Adrenal gland (tissue), 5 donors: ENCODE results near the gene SCAPER.

Source experiments
- CTCF ChIP-seq, 6 experiments: fragments of 450-650 bp in 4 of 6; fragments of 200-600 bp in 2 of 6; sonication (generic) in 1 of 6; IDR thresholded peaks; 1 replicate in 5 of 6; 2 replicates in 1 of 6; pipeline versions ENCODE4 v1.5.1 to v1.8.0; 2016 to 2021; ENCODE audit warnings: antibody characterized with exemption in 6 of 6, mild to moderate bottlenecking in 2 of 6, moderate library complexity in 1 of 6
- POLR2A ChIP-seq, 2 donors: fragments of 450-650 bp; IDR thresholded peaks; one replicate each; pipeline ENCODE4 v1.6.1; 2017; ENCODE audit warnings: antibody characterized with exemption in 2 of 2, mild to moderate bottlenecking in 2 of 2, moderate library complexity in 1 of 2
- donor health status: DM: no; HTN: no; CAD: no.

GRCh38 chr15:76566276-76566675 is 338.9 kb downstream of the SCAPER start:
- no peak for TF ChIP-seq CTCF (IDR thresholded peaks at IDR 0.05)
- no peak for TF ChIP-seq POLR2A (IDR thresholded peaks at IDR 0.05)
